Measurements from ENCODE around the gene ARHGEF7. TPM values are rescaled to one million over a fixed set of nuclear protein-coding genes. Genes with fewer than 3 reads are reported as not detected.

Gene ARHGEF7
- total RNA-seq, 4 donors from 2014 or later = 42.8 to 125 (median 61.1) TPM

GRCh38 chr13:111245576-111246384 lies 130.7 kb downstream of the ARHGEF7 start:
- H3K4me3 ChIP-seq (ENCODE audit: low read depth, poor library complexity, severe bottlenecking) = no peak overlapping the region
- TF ChIP-seq CTCF (IDR thresholded peaks at IDR 0.05) (no peak), POLR2A (IDR thresholded peaks at IDR 0.05) (no peak)
- WGBS, 2 donors = 84 to 86% methylated on average over 11 of the region's 11 CpGs
- intact Hi-C loops (cut with DNase I; ENCODE audit: low total_unique reads) = no loop called here
- DNase-seq (ENCODE audit: low spot score in 2 of 2) = no peak

DNA sequence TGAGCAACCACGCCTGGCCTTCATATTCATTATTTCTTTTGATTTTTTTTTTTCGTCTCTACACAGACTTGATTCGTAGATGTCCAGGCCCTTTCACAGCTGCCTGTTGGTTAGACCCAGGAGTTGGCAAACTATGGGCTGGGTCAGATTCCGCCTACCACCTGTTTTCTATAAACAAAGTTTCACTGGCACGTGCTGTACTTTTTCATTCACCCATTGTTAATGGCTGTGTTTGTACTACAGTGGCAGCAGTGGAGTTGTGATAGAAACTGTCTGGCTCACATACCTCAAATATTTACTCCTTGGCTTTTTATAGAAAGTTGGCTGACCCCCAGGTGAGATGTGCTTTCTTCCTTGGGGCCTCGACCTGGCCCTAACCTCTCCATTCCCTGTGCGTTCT lies 132.4 kb downstream of the ARHGEF7 start:
- no peak overlapping the region for H3K4me3 ChIP-seq (ENCODE audit: low read depth, poor library complexity, severe bottlenecking)
- no peak for DNase-seq (ENCODE audit: low spot score in 2 of 2)
- TF ChIP-seq CTCF (IDR thresholded peaks at IDR 0.05) (no peak), POLR2A (IDR thresholded peaks at IDR 0.05) (no peak)
- WGBS, 2 donors = 73 to 86% methylated on average over 7 of the region's 7 CpGs
- intact Hi-C loops (cut with DNase I; ENCODE audit: low total_unique reads) = no loop called here

- DNase-seq (ENCODE audit: low spot score in 2 of 2) = no peak
Observed at GRCh38 chr13:111248822-111249221, 133.7 kb downstream of the ARHGEF7 start.

GRCh38 chr13:111249637-111250360 lies 134.7 kb downstream of the ARHGEF7 start:
- 97% methylated on average over 12 of the region's 12 CpGs for WGBS, 2 donors
- TF ChIP-seq POLR2A (IDR thresholded peaks at IDR 0.05) (no peak), CTCF (IDR thresholded peaks at IDR 0.05) (no peak)
- DNase-seq (ENCODE audit: low spot score in 2 of 2) = no peak
- intact Hi-C loops (cut with DNase I; ENCODE audit: low total_unique reads) = no loop called here
- H3K4me3 ChIP-seq (ENCODE audit: low read depth, poor library complexity, severe bottlenecking) = no peak overlapping the region

More at GRCh38 chr13:111248822-111249221, 133.7 kb downstream of the ARHGEF7 start:
- no peak overlapping the region for H3K4me3 ChIP-seq (ENCODE audit: low read depth, poor library complexity, severe bottlenecking)
- WGBS, 2 donors = 83 to 91% methylated on average over 3 of the region's 3 CpGs
- TF ChIP-seq POLR2A (IDR thresholded peaks at IDR 0.05) = no peak
- TF ChIP-seq CTCF (IDR thresholded peaks at IDR 0.05) = no peak
- intact Hi-C loops (cut with DNase I; ENCODE audit: low total_unique reads) = no loop called here

DNA sequence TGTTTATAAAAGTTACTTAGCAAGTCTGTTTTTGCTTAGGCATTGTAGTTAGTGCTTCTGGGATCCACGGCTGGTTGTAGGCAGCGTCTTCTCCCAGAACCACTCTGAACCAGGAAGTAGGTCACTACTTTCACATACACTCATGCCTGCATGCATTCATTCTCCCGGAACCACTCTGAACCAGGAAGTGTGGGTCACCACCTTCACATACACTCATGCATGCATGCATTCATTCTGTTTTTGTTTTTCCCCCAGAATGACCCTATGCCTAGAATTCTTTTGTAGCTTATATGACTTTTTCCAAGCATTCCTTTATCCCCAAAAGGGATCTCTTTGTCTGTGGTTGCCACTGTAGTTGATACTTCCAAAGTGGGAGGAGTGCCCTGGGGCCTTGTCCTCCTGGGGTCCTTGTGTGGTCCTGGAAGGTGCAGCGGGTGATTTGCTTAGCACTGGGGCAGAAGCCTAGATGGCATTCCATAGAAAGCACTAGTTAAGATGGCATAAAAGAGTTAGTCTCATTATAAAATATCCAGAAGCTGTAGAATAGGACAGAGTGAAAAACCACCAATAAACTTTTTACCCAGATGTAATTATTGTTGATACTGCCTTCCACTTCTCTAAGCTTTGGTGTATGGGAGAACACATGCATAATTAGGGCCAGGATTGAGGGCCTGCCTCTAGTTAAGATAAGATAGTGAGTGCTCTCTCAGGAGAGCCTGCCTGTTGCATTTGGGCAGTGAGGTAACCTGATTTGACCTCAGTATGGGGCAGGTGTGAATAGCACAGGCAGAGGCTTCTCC lies 136.7 kb downstream of the ARHGEF7 start:
- WGBS, 2 donors = 89% methylated on average over 4 of the region's 4 CpGs
- intact Hi-C loops (cut with DNase I; ENCODE audit: low total_unique reads) = no loop called here
- no peak overlapping the region for H3K4me3 ChIP-seq (ENCODE audit: low read depth, poor library complexity, severe bottlenecking)
- no peak for TF ChIP-seq CTCF (IDR thresholded peaks at IDR 0.05)
- no peak for TF ChIP-seq POLR2A (IDR thresholded peaks at IDR 0.05)
- no peak for DNase-seq (ENCODE audit: low spot score in 2 of 2)

All from lower leg skin (tissue), 4 donors.